ENCODE results near the gene PAX5. TPM values are rescaled to one million over a fixed set of nuclear protein-coding genes. Genes with fewer than 3 reads are reported as not detected.

Gene PAX5
- total RNA-seq, 1 donor from 2014 or later: 0.18 TPM

GRCh38 chr9:36833954-36834353, 200.1 kb downstream of the PAX5 start:
- peaks cover 5% of the 10 kb centered on the region for H3K27me3 ChIP-seq (ENCODE audit: low read depth)
- no peak overlapping the region for H3K27ac ChIP-seq
- no peak overlapping the region for H3K4me3 ChIP-seq
- no peaks in the 10 kb centered on the region for H3K9me3 ChIP-seq
- no peak for ATAC-seq
- no peaks in the 10 kb centered on the region for H3K36me3 ChIP-seq
- DNase-seq: no peak
- no peaks in the 10 kb centered on the region for H3K4me1 ChIP-seq
- TF ChIP-seq, protein P1, sequence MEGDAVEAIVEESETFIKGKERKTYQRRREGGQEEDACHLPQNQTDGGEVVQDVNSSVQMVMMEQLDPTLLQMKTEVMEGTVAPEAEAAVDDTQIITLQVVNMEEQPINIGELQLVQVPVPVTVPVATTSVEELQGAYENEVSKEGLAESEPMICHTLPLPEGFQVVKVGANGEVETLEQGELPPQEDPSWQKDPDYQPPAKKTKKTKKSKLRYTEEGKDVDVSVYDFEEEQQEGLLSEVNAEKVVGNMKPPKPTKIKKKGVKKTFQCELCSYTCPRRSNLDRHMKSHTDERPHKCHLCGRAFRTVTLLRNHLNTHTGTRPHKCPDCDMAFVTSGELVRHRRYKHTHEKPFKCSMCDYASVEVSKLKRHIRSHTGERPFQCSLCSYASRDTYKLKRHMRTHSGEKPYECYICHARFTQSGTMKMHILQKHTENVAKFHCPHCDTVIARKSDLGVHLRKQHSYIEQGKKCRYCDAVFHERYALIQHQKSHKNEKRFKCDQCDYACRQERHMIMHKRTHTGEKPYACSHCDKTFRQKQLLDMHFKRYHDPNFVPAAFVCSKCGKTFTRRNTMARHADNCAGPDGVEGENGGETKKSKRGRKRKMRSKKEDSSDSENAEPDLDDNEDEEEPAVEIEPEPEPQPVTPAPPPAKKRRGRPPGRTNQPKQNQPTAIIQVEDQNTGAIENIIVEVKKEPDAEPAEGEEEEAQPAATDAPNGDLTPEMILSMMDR (IDR thresholded peaks at IDR 0.05): no peak
- intact Hi-C loops (cut with DNase I): no loop called here

DNA sequence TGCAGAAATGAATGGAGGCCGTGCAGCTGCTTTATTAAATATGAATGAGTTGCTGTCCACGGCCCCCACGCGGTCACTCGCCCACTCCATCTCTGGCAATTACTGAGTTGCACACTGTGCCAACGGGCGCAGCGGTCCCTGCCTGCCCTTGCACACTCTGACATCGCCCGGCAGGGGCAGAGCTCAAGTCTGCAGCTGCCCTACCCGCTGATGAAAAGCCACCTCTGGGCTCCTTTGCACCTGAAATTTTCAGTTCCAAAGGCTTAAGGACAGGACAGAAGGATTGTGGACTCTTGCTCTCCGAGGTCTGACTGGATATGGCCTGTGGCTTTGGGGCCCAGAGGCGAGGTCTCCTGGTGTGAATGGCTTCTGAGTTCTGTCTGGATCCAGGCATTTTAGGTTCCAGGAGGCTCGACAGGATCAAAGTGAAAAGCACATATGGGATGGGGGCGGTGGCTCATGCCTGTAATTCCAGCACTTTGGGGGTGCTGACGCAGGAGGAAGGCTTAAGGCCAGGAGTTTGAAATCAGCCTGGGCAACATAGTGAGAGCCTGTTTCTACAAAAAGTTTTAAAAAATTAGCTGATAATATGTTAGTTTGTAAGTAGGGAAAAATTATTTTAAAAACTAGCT, 201.8 kb downstream of the PAX5 start:
- Histone ChIP-seq H3K36me3 (no peaks in the 10 kb centered on the region), H3K4me3 (no peak overlapping the region), H3K27me3 (ENCODE audit: low read depth) (peaks cover 5% of the 10 kb centered on the region), H3K27ac (no peak overlapping the region), H3K4me1 (no peaks in the 10 kb centered on the region), H3K9me3 (no peaks in the 10 kb centered on the region)
- DNase-seq: no peak
- no peak for ATAC-seq
- intact Hi-C loops (cut with DNase I): no loop called here
- TF ChIP-seq, protein P1 (IDR thresholded peaks at IDR 0.05): no peak

- H3K4me3 ChIP-seq: no peak overlapping the region
- TF ChIP-seq, protein P1 (IDR thresholded peaks at IDR 0.05): no peak
- H3K9me3 ChIP-seq: no peaks in the 10 kb centered on the region
- ATAC-seq (no peak), DNase-seq (no peak)
- no peak overlapping the region for H3K27ac ChIP-seq
- H3K36me3 ChIP-seq: no peaks in the 10 kb centered on the region
- intact Hi-C loops (cut with DNase I): no loop called here
- H3K4me1 ChIP-seq: no peaks in the 10 kb centered on the region
- H3K27me3 ChIP-seq (ENCODE audit: low read depth): peaks cover 7% of the 10 kb centered on the region
These were observed 202.5 kb downstream of the PAX5 start for GRCh38 chr9:36831381-36832161.

GRCh38 chr9:36828611-36829013, 205.5 kb downstream of the PAX5 start:
- H3K4me3 ChIP-seq: no peak overlapping the region
- H3K36me3 ChIP-seq: no peaks in the 10 kb centered on the region
- H3K9me3 ChIP-seq: no peaks in the 10 kb centered on the region
- intact Hi-C loops (cut with DNase I): no loop called here
- TF ChIP-seq, protein P1 (IDR thresholded peaks at IDR 0.05): no peak
- H3K27ac ChIP-seq: no peak overlapping the region
- DNase-seq (no peak), ATAC-seq (no peak)
- peaks cover 10% of the 10 kb centered on the region for H3K27me3 ChIP-seq (ENCODE audit: low read depth)
- H3K4me1 ChIP-seq: no peaks in the 10 kb centered on the region

DNA sequence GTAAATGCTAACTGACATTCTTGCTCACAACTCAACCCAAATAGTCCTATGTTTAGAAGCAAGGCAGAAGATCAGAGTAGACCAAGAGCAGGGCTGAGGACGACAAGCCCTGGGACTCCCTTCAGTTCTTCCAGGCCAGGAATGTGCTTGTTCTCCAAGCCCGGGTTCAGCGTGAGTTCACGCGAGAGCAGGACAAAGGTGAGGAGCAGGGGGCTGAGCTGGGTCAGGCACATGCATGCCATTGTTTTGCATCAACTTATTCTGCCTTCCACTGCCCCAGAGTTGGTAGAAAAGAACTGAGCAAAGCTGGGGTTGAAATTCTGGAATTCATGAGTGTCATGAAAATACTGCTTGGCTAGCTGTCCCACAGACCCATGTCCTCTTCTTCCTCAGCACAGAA, 206.5 kb downstream of the PAX5 start:
- intact Hi-C loops (cut with DNase I): no loop called here
- TF ChIP-seq, protein P1 (IDR thresholded peaks at IDR 0.05): no peak
- H3K4me1 ChIP-seq: no peaks in the 10 kb centered on the region
- no peaks in the 10 kb centered on the region for H3K36me3 ChIP-seq
- ATAC-seq (no peak), DNase-seq (no peak)
- H3K27ac ChIP-seq: no peak overlapping the region
- no peak overlapping the region for H3K4me3 ChIP-seq
- peaks cover 10% of the 10 kb centered on the region for H3K27me3 ChIP-seq (ENCODE audit: low read depth)
- H3K9me3 ChIP-seq: no peaks in the 10 kb centered on the region

Data from lower lobe of right lung (tissue), 2 donors.